HCT116 (cell line): ENCODE data around the gene IL3RA.
"Not testable (repeated sequence)": the region's sequence is repeated elsewhere in the genome, so short reads cannot be mapped to it uniquely, and the experiment has no call there.

Experiments used
- ATF3 ChIP-seq: IDR thresholded peaks from 2 replicates; pipeline ENCODE4 v1.6.1; 2012
- CTCF ChIP-seq, 3 experiments: fragments of 200-600 bp in 1 of 3; sonication (generic) in 1 of 3; IDR thresholded peaks in 2 of 3; conservative IDR thresholded peaks in 1 of 3; 2 replicates each; pipeline ENCODE4 v1.5.1; 2012 to 2017; ENCODE audit warnings: low read depth in 2 of 3, low read length in 2 of 3, antibody characterized with exemption in 1 of 3, borderline replicate concordance in 1 of 3, control low read depth in 1 of 3, mild to moderate bottlenecking in 1 of 3, mixed read lengths in 1 of 3, mixed run types in 1 of 3, moderate library complexity in 1 of 3; ENCODE audit not compliant: insufficient read depth in 1 of 3
- EZH2 ChIP-seq: fragments of 200-600 bp; sonication (generic); IDR thresholded peaks from 2 replicates; pipeline ENCODE4 v1.6.1; 2017; ENCODE audit warnings: antibody characterized with exemption, mixed run types
- JUND ChIP-seq: IDR thresholded peaks from 2 replicates; pipeline ENCODE4 v1.6.1; 2012
- MAX ChIP-seq: IDR thresholded peaks from 2 replicates; pipeline ENCODE4 v1.6.1; 2012
- POLR2A ChIP-seq: IDR thresholded peaks from 2 replicates; pipeline ENCODE4 v1.7.0; 2011; ENCODE audit warnings: borderline replicate concordance; ENCODE audit not compliant: insufficient read depth, insufficient read length; ENCODE audit errors: extremely low read depth
- POLR2AphosphoS5 ChIP-seq: IDR thresholded peaks from 2 replicates; pipeline ENCODE4 v1.6.1; 2011; ENCODE audit warnings: mild to moderate bottlenecking, low read depth, low read length, moderate library complexity
- RAD21 ChIP-seq: IDR thresholded peaks from 2 replicates; pipeline ENCODE4 v1.6.1; 2012; ENCODE audit warnings: low read depth, mild to moderate bottlenecking
- SRF ChIP-seq: IDR thresholded peaks from 2 replicates; pipeline ENCODE4 v1.6.1; 2012; ENCODE audit warnings: low read depth
- TCF7L2 ChIP-seq: IDR thresholded peaks from 2 replicates; pipeline ENCODE4 v1.7.0; 2011; ENCODE audit warnings: borderline replicate concordance, inconsistent platforms; ENCODE audit not compliant: insufficient read depth, insufficient read length; ENCODE audit errors: extremely low read depth
- ZBTB33 ChIP-seq: IDR thresholded peaks from 2 replicates; pipeline ENCODE4 v1.6.1; 2011; ENCODE audit warnings: mild to moderate bottlenecking, low read length, moderate library complexity; ENCODE audit not compliant: insufficient replicate concordance; ENCODE audit errors: extremely low read depth
- ZNF274 ChIP-seq: fragments of 200-500 bp; sonication (Bioruptor generic); IDR thresholded peaks from 2 replicates; pipeline ENCODE4 v1.6.1; 2014; ENCODE audit warnings: mild to moderate bottlenecking, low read depth, low read length, inconsistent platforms

GRCh38 chrX:1426321-1426720 lies 89.7 kb downstream of the IL3RA start:
- TF ChIP-seq CTCF (IDR thresholded peaks at IDR 0.05 in 2 of 3, conservative IDR thresholded peaks at IDR 0.05 in 1 of 3; ENCODE audit: borderline replicate concordance in 1 of 3, insufficient read depth in 1 of 3, low read depth in 2 of 3, low read length in 2 of 3); TCF7L2; JUND; ATF3; ZNF274; RAD21; POLR2AphosphoS5; SRF; MAX; EZH2; POLR2A; ZBTB33: not testable (repeated sequence)
